ENCODE data around the gene ARFGAP3. TPM values are rescaled to one million over a fixed set of nuclear protein-coding genes. Genes with fewer than 3 reads are reported as not detected.

ARFGAP3 gene
- total RNA-seq, 1 experiment from 2014 or later: 27.0 TPM

DNA sequence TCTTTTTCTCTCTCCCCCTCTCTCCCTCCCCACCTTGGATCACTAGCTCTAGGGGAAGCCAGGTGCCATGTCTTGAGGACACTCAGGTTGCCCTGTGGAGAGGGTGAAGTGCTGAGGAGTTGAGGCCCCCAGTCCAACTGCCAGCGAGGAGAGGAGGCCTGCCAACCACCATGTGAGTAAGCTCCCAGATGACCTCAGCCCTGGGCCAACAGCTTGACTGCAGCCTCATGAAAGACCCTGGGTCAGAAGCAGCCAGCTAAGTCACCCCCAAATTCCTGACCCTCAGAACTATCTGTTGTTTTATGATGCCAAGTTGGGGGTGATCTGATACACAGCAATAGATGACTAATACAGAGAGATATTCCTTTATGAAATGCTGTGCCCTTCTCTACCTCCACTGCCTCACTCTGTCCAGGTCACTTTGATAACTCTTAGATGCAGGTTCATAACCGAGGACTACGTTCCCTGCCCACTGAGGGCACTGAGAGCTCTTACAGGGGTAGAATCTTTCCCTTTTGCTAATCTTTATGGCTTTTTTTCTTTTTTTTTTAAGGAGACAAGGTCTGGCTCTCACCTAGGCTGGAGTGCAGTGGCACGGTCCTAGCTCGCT lies 8.0 kb downstream of the ARFGAP3 start:
- ChIA-PET POLR2A (no interaction called here), CTCF (no interaction called here)
- no TSS peak for BruUV-seq (replicated peaks)
- DNase-seq (ENCODE audit: low read depth, low spot score) (no peak), ATAC-seq (no peak)
- TF ChIP-seq TCF7L2 (IDR thresholded peaks at IDR 0.05; ENCODE audit: low read depth, low read length): no peak
- no peak for TF ChIP-seq SIN3A (IDR thresholded peaks at IDR 0.05; ENCODE audit: borderline replicate concordance, insufficient read depth, low read depth, low read length)
- TF ChIP-seq, protein P1, sequence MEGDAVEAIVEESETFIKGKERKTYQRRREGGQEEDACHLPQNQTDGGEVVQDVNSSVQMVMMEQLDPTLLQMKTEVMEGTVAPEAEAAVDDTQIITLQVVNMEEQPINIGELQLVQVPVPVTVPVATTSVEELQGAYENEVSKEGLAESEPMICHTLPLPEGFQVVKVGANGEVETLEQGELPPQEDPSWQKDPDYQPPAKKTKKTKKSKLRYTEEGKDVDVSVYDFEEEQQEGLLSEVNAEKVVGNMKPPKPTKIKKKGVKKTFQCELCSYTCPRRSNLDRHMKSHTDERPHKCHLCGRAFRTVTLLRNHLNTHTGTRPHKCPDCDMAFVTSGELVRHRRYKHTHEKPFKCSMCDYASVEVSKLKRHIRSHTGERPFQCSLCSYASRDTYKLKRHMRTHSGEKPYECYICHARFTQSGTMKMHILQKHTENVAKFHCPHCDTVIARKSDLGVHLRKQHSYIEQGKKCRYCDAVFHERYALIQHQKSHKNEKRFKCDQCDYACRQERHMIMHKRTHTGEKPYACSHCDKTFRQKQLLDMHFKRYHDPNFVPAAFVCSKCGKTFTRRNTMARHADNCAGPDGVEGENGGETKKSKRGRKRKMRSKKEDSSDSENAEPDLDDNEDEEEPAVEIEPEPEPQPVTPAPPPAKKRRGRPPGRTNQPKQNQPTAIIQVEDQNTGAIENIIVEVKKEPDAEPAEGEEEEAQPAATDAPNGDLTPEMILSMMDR (IDR thresholded peaks at IDR 0.05): no peak
- no peak for TF ChIP-seq POLR2AphosphoS5 (IDR thresholded peaks at IDR 0.05; ENCODE audit: low read depth, low read length)
- no peak for TF ChIP-seq REST (IDR thresholded peaks at IDR 0.05; ENCODE audit: insufficient read depth in 1 of 2, low read depth in 2 of 2, low read length in 1 of 2)
- H3K9me3 ChIP-seq (ENCODE audit: control insufficient read depth, insufficient read depth, low read depth, low read length): no peaks in the 10 kb centered on the region
- no peak overlapping the region for H3K27ac ChIP-seq (ENCODE audit: low read length)
- intact Hi-C loops (cut with micrococcal nuclease; ENCODE audit: unreplicated experiment) (no loop called here), in situ Hi-C loops (cut with HindIII; ENCODE audit: low pct_unique_long_range_greater_than_20kb, low sequenced_read_pairs) (no loop called here)
- H3K4me1 ChIP-seq (ENCODE audit: control insufficient read depth, insufficient read depth, low read length): no peaks in the 10 kb centered on the region
- H3K27me3 ChIP-seq (ENCODE audit: control insufficient read depth, insufficient read depth, low read length): no peaks in the 10 kb centered on the region
- no peaks in the 10 kb centered on the region for H3K36me3 ChIP-seq (ENCODE audit: control insufficient read depth, insufficient read depth, low read length)
- no peak overlapping the region for H3K4me3 ChIP-seq (ENCODE audit: low read depth in 2 of 2, low read length in 2 of 2)

- no peaks in the 10 kb centered on the region for H3K27me3 ChIP-seq (ENCODE audit: control insufficient read depth, insufficient read depth, low read length)
- CTCF ChIA-PET: no interaction called here
- no peak for TF ChIP-seq TCF7L2 (IDR thresholded peaks at IDR 0.05; ENCODE audit: low read depth, low read length)
- TF ChIP-seq POLR2AphosphoS5 (IDR thresholded peaks at IDR 0.05; ENCODE audit: low read depth, low read length): no peak
- no peak for TF ChIP-seq REST (IDR thresholded peaks at IDR 0.05; ENCODE audit: insufficient read depth in 1 of 2, low read depth in 2 of 2, low read length in 1 of 2)
- TF ChIP-seq SIN3A (IDR thresholded peaks at IDR 0.05; ENCODE audit: borderline replicate concordance, insufficient read depth, low read depth, low read length): no peak
- TF ChIP-seq, protein P1 (IDR thresholded peaks at IDR 0.05): no peak
- no peak overlapping the region for H3K4me3 ChIP-seq (ENCODE audit: low read depth in 2 of 2, low read length in 2 of 2)
- no peak overlapping the region for H3K27ac ChIP-seq (ENCODE audit: low read length)
- no TSS peak for BruUV-seq (replicated peaks)
- H3K4me1 ChIP-seq (ENCODE audit: control insufficient read depth, insufficient read depth, low read length): no peaks in the 10 kb centered on the region
- no peaks in the 10 kb centered on the region for H3K36me3 ChIP-seq (ENCODE audit: control insufficient read depth, insufficient read depth, low read length)
- no peak for ATAC-seq
- no peak for DNase-seq (ENCODE audit: low read depth, low spot score)
- no peaks in the 10 kb centered on the region for H3K9me3 ChIP-seq (ENCODE audit: control insufficient read depth, insufficient read depth, low read depth, low read length)
- POLR2A ChIA-PET: interaction anchor here (0.6 kb wide), 1 partner anchor 24 kb away, joined by 3 read pairs; no protein-coding TSS in a partner anchor
- in situ Hi-C loops (cut with HindIII; ENCODE audit: low pct_unique_long_range_greater_than_20kb, low sequenced_read_pairs) (no loop called here), intact Hi-C loops (cut with micrococcal nuclease; ENCODE audit: unreplicated experiment) (no loop called here)
Observed at GRCh38 chr22:42847110-42847509, 10.0 kb downstream of the ARFGAP3 start.
